Raji (cell line): ENCODE measurements around the gene PLSCR3.

ENCODE experiments used
- POLR2A ChIP-seq: IDR thresholded peaks from 2 replicates; pipeline ENCODE4 v1.6.1; 2011; ENCODE audit warnings: low read depth, low read length, control low read depth; ENCODE audit not compliant: insufficient read depth

Gene PLSCR3

GRCh38 chr17:7354262-7354843 lies 40.0 kb downstream of the PLSCR3 start:
- no peak for TF ChIP-seq POLR2A

GRCh38 chr17:7352910-7353635 lies 41.3 kb downstream of the PLSCR3 start:
- no peak for TF ChIP-seq POLR2A

DNA sequence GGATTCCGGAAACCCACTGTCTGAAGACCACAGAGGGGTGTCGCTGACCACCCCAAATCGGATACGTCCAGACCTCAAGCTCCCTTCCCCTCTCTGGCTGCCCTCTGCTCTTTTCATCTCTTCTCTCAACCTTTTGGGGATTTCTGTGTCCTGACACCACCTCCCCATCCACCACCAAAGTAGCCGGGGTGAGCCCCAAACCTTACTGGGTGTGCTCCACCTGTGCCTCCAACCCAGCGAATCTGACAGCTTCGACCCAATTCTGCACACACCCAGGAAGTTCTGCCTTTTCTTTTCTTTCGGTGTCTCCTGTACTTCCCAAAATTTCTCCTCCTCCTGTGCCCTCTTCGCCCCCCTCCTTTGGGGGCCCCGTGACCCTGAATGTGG lies 41.8 kb downstream of the PLSCR3 start:
- no peak for TF ChIP-seq POLR2A

- peak; percentile 54 for TF ChIP-seq POLR2A
Observed at GRCh38 chr17:7351665-7352502, 42.4 kb downstream of the PLSCR3 start, which contains the start of gene KCTD11. KCTD11 (plus strand) TSS chr17:7352162.

DNA sequence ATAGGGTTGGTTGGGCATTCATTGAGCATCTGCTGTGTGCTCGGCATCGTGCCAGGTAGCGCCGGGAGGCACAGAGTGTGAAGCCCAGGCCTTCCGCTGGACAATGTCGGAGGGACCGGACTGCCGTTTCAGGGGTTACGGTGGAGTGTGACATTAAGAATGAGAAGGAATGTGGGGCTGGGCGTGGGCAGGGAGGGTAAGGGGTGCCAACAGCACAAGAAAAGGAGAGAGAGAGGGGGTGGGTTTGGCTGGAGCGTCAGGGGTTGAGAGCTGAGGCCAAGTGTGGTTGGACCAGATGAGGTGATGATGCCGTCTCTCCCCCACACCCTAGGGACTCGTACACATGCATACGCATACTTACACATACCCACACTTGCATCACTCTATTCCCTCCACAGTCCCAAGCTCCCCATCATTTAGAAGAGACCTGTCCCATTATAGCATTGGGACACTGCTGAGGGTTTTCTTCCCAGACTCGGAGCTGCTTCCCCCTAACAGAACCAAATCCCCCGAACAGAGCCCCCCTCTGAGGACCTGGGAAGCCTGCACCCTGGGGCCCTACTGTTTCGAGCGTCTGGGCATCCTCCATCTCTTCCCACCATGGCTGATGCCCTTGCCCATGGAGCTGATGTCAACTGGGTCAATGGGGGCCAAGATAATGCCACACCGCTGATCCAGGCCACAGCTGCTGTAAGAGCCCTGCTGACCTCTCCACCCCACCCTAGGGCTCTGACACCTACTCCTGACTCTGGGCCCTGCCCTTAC lies 45.7 kb downstream of the PLSCR3 start:
- TF ChIP-seq POLR2A: no peak

DNA sequence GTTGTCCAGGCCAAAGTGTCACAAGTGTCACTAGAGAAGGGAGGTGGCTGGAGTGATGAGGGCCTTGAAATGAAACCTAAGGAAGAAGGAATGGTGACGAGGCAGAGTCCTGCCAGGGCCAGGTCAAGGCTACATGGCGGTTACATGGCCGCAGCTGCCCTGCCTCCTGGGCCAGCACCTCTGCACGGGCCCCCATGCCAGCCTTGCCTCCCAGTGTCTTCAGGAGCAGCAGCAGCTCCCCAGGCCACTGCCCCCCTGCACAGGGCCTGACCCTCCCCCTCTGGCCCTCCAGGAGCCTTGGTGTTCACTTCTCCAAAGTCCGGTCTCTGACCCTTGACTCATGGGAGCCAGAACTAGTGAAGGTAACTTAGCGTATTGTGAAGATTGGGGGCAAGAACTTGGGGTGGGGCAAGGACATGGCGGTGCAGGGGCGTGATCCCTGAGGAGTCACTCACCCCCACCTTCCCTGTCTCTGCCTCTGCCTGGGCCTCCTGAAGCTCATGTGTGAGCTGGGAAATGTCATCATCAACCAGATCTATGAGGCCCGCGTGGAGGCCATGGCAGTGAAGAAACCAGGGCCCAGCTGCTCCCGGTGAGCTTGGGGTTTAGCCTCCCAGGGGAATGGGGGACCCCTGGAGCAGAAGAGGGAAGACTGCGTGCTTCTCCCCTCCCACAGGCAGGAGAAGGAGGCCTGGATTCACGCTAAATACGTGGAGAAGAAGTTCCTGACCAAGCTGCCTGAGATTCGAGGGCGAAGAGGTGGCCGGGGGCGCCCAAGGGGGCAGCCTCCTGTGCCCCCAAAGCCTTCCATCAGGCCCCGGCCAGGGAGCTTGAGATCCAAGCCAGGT lies 46.5 kb downstream of the PLSCR3 start:
- no peak for TF ChIP-seq POLR2A

GRCh38 chr17:7346761-7347614 lies 47.3 kb downstream of the PLSCR3 start:
- TF ChIP-seq POLR2A: no peak

DNA sequence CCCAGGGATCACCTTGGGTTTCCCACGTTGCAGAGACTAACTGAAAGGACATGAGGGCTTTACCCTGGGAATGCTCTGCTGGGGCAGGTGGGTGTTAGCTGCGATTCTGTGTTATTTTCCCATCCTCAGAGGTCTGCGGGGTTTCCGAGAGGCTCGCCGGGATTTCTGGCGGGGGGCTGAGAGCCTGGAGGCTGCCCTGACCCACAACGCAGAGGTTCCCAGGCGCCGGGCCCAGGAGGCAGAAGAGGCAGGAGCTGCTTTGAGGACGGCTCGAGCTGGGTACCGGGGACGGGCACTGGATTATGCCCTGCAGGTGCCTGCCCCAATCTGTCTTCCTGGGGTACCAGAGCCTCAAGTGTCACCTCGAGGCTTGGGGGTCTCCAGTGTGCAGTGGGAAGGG lies 51.1 kb downstream of the PLSCR3 start:
- no peak for TF ChIP-seq POLR2A

- no peak for TF ChIP-seq POLR2A
Observed at GRCh38 chr17:7341842-7342241, 52.5 kb downstream of the PLSCR3 start.

GRCh38 chr17:7340179-7340578 lies 54.1 kb downstream of the PLSCR3 start:
- TF ChIP-seq POLR2A: no peak
